Uterus (tissue), 2 donors: ENCODE measurements around the gene HSDL2.

Source experiments
- CTCF ChIP-seq, 4 experiments: fragments of 200-600 bp in 2 of 4; fragments of 450-650 bp in 2 of 4; sonication (generic) in 2 of 4; IDR thresholded peaks; one replicate each; pipeline ENCODE4 v1.5.1; 2016 to 2019; ENCODE audit warnings: antibody characterized with exemption in 4 of 4, mild to moderate bottlenecking in 2 of 4, moderate library complexity in 1 of 4
- POLR2A ChIP-seq, 2 donors: fragments of 450-650 bp; IDR thresholded peaks; one replicate each; pipeline ENCODE4 v1.6.1; 2016; ENCODE audit warnings: antibody characterized with exemption in 2 of 2, mild to moderate bottlenecking in 1 of 2, moderate library complexity in 1 of 2

GRCh38 chr9:112378328-112379176 is 1.4 kb upstream of the HSDL2 start:
- TF ChIP-seq CTCF (IDR thresholded peaks at IDR 0.05) (no peak), POLR2A (IDR thresholded peaks at IDR 0.05) (no peak)
